GM23338 (cell line): ENCODE results near the gene SEMA6D. TPM values are rescaled to one million over a fixed set of nuclear protein-coding genes. Genes with fewer than 3 reads are reported as not detected.
A peak's percentile ranks its signal among the peaks of the same experiment; 100 is the strongest.

ENCODE experiments used
- ATAC-seq: fragments of 200-7000 bp; cut with Tn5 transposase; 3 replicates; pipeline ENCODE4 v1.9.1; 2020
- DNase-seq: peaks from one replicate; pipeline ENCODE4 v3.0.0-alpha.2; 2015; ENCODE audit warnings: low spot score
- H2AFZ ChIP-seq: fragments of 200-600 bp; sonication (generic); 2 replicates; pipeline ENCODE4 v1.8.0; 2016; ENCODE audit warnings: antibody characterized with exemption, mild to moderate bottlenecking, moderate library complexity
- H3F3A ChIP-seq: fragments of 200-600 bp; sonication (generic); replicated peaks from 2 replicates; pipeline ENCODE4 v1.8.0; 2017; ENCODE audit warnings: antibody characterized with exemption, mixed run types, low read depth
- H3K27ac ChIP-seq: fragments of 200-600 bp; sonication (generic); 2 replicates; pipeline ENCODE4 v1.6.1; 2016; ENCODE audit warnings: low read depth
- H3K27me3 ChIP-seq: fragments of 200-600 bp; sonication (generic); 2 replicates; pipeline ENCODE4 v1.8.0; 2016; ENCODE audit warnings: mild to moderate bottlenecking, mixed run types, moderate library complexity; ENCODE audit not compliant: insufficient read depth
- H3K36me3 ChIP-seq: fragments of 200-600 bp; sonication (generic); 2 replicates; pipeline ENCODE4 v1.8.0; 2016; ENCODE audit warnings: mild to moderate bottlenecking; ENCODE audit not compliant: insufficient read depth
- H3K4me1 ChIP-seq: fragments of 200-600 bp; sonication (generic); 2 replicates; pipeline ENCODE4 v1.8.0; 2016; ENCODE audit warnings: mild to moderate bottlenecking, moderate library complexity; ENCODE audit not compliant: insufficient read depth
- H3K4me2 ChIP-seq: fragments of 200-600 bp; sonication (generic); 2 replicates; pipeline ENCODE4 v1.7.1; 2017; ENCODE audit warnings: mixed run types
- H3K4me3 ChIP-seq: fragments of 200-600 bp; sonication (generic); 2 replicates; pipeline ENCODE4 v1.6.1; 2016; ENCODE audit warnings: mixed run types
- H3K79me2 ChIP-seq: fragments of 200-600 bp; sonication (generic); replicated peaks from 2 replicates; pipeline ENCODE4 v1.8.0; 2017; ENCODE audit warnings: mild to moderate bottlenecking; ENCODE audit not compliant: insufficient read depth
- H3K9me2 ChIP-seq: fragments of 200-600 bp; sonication (generic); 2 replicates; pipeline ENCODE4 v1.8.0; 2017; ENCODE audit not compliant: insufficient read depth
- H4K20me1 ChIP-seq: fragments of 200-600 bp; sonication (generic); replicated peaks from 2 replicates; pipeline ENCODE4 v1.8.0; 2017; ENCODE audit warnings: mild to moderate bottlenecking; ENCODE audit not compliant: insufficient read depth
- H3K27ac Mint-ChIP-seq: 2 replicates; pipeline ENCODE4 v1.8.0; 2020; ENCODE audit warnings: inconsistent platforms, mild to moderate bottlenecking, moderate library complexity, mixed read lengths
- H3K27me3 Mint-ChIP-seq: 3 replicates; pipeline ENCODE4 v1.8.0; 2022; ENCODE audit warnings: low read depth, mild to moderate bottlenecking, moderate library complexity, mixed read lengths, inconsistent platforms; ENCODE audit not compliant: insufficient read depth, poor library complexity
- H3K36me3 Mint-ChIP-seq: 3 replicates; pipeline ENCODE4 v1.8.0; 2021; ENCODE audit warnings: low read depth, mild to moderate bottlenecking, inconsistent platforms, moderate library complexity, mixed read lengths
- H3K4me1 Mint-ChIP-seq: 3 replicates; pipeline ENCODE4 v1.8.0; 2020; ENCODE audit warnings: mild to moderate bottlenecking, inconsistent platforms, mixed read lengths
- H3K4me3 Mint-ChIP-seq: 3 replicates; pipeline ENCODE4 v1.8.0; 2021; ENCODE audit warnings: moderate library complexity, mild to moderate bottlenecking, inconsistent platforms, mixed read lengths
- H3K9me3 Mint-ChIP-seq: 3 replicates; pipeline ENCODE4 v1.8.0; 2020; ENCODE audit warnings: moderate library complexity, mild to moderate bottlenecking, inconsistent platforms, mixed read lengths
- CREB1 ChIP-seq: fragments of 250-450 bp; sonication (Bioruptor Pico); IDR thresholded peaks from 2 replicates; pipeline ENCODE4 v1.5.0; 2020; ENCODE audit warnings: low read depth, mild to moderate bottlenecking, moderate library complexity
- CTCF ChIP-seq, 2 experiments: fragments of 200-600 bp in 1 of 2; sonication (generic) in 1 of 2; conservative IDR thresholded peaks; 2 replicates each; pipeline versions ENCODE4 v1.5.1 to v1.6.1; 2016 to 2017; ENCODE audit warnings: antibody characterized with exemption in 2 of 2, low read depth in 2 of 2, mild to moderate bottlenecking in 2 of 2, moderate library complexity in 1 of 2
- ETS1 ChIP-seq: IDR thresholded peaks from 2 replicates; pipeline ENCODE4 v1.6.1; 2016; ENCODE audit warnings: antibody characterized with exemption
- EZH2 ChIP-seq: fragments of 200-600 bp; sonication (generic); IDR thresholded peaks from one replicate; pipeline ENCODE4 v1.8.0; 2017; ENCODE audit warnings: antibody characterized with exemption, mild to moderate bottlenecking, low read depth; ENCODE audit not compliant: unreplicated experiment
- EZH2phosphoT487 ChIP-seq: fragments of 200-600 bp; sonication (generic); IDR thresholded peaks from one replicate; pipeline ENCODE4 v1.8.1; 2018; ENCODE audit warnings: antibody characterized with exemption; ENCODE audit not compliant: unreplicated experiment
- NANOG ChIP-seq: IDR thresholded peaks from 2 replicates; pipeline ENCODE4 v1.6.1; 2016; ENCODE audit warnings: antibody characterized with exemption, borderline replicate concordance
- POLR2AphosphoS5 ChIP-seq: IDR thresholded peaks from 2 replicates; pipeline ENCODE4 v1.6.1; 2016; ENCODE audit warnings: antibody characterized with exemption, low read depth
- STAT1 ChIP-seq: IDR thresholded peaks from one replicate; pipeline ENCODE4 v1.6.1; 2016; ENCODE audit warnings: antibody characterized with exemption; ENCODE audit not compliant: unreplicated experiment
- ZNF114 ChIP-seq: fragments of 250-450 bp; sonication (Bioruptor Pico); IDR thresholded peaks from 2 replicates; pipeline ENCODE4 v1.5.0; 2020; ENCODE audit warnings: mild to moderate bottlenecking, moderate library complexity
- ZNF331 ChIP-seq: fragments of 250-450 bp; sonication (Bioruptor Pico); IDR thresholded peaks from 2 replicates; pipeline ENCODE4 v1.5.0; 2020; ENCODE audit warnings: low read depth, mild to moderate bottlenecking, moderate library complexity
- polyA plus RNA-seq: library from polyadenylated mRNA; unstranded; fragments of >200 nt; fragmentation: Nextera tagmentation; extraction: Ambion mirVana; gene quantifications from 2 replicates; pipeline ENCODE4 v1.2.1, GENCODE V29; 2016
- total RNA-seq: library from RNA; depleted of rRNA; stranded (reverse); fragments of >200 nt; shearing (Covaris generic); gene quantifications from 2 replicates; pipeline ENCODE4 v1.2.3, GENCODE V29; 2014

Gene SEMA6D
- total and polyA plus RNA-seq, 2 experiments from 2014 or later, result 0.37 to 0.97 TPM

- H3K4me2 ChIP-seq, result peak overlapping the region; percentile 94
- H3K4me1 Mint-ChIP-seq, result peaks cover 43% of the 10 kb centered on the region
- peaks cover 39% of the 10 kb centered on the region for H3K27me3 Mint-ChIP-seq
- H3K4me3 ChIP-seq, result peak overlapping the region; percentile 80
- ATAC-seq (peak; percentile 10), DNase-seq (peak; percentile 40)
- H3K27ac Mint-ChIP-seq, result no peak overlapping the region
- no peaks in the 10 kb centered on the region for H3F3A ChIP-seq
- H2AFZ ChIP-seq, result peak overlapping the region; percentile 95
- H3K4me1 ChIP-seq, result peaks cover 48% of the 10 kb centered on the region
- no peaks in the 10 kb centered on the region for H3K36me3 ChIP-seq
- no peaks in the 10 kb centered on the region for H3K9me2 ChIP-seq
- no peaks in the 10 kb centered on the region for H3K9me3 Mint-ChIP-seq
- no peak overlapping the region for H3K27ac ChIP-seq
- TF ChIP-seq ZNF331 (CRISPR knock-in tag), result no peak
- no peak for TF ChIP-seq STAT1
- TF ChIP-seq CTCF (conservative IDR thresholded peaks at IDR 0.05; ENCODE audit: low read depth in 2 of 2), result no peak
- no peak for TF ChIP-seq CREB1
- TF ChIP-seq POLR2AphosphoS5, result no peak
- TF ChIP-seq ETS1, result no peak
- no peak for TF ChIP-seq ZNF114 (CRISPR knock-in tag)
- TF ChIP-seq NANOG, result no peak
- TF ChIP-seq EZH2phosphoT487, result no peak
- no peak for TF ChIP-seq EZH2
- no peaks in the 10 kb centered on the region for H3K79me2 ChIP-seq
- H3K4me3 Mint-ChIP-seq, result peak overlapping the region; percentile 87
- H3K36me3 Mint-ChIP-seq, result no peaks in the 10 kb centered on the region
- H3K27me3 ChIP-seq, result peaks cover 56% of the 10 kb centered on the region
- 0 out of 2 replicates have a peak, but pooled peaks cover 4% of the 10 kb centered on the region for H4K20me1 ChIP-seq
Observed at GRCh38 chr15:47718497-47719437, 1.5 kb downstream of the SEMA6D start.

- H3K4me3 Mint-ChIP-seq, result peak overlapping the region; percentile 87
- no peaks in the 10 kb centered on the region for H3K36me3 Mint-ChIP-seq
- DNase-seq (no peak), ATAC-seq (no peak)
- H3K27ac Mint-ChIP-seq, result no peak overlapping the region
- H3K4me2 ChIP-seq, result peak overlapping the region; percentile 94; the same call in 1 of the 2 replicates
- H3K36me3 ChIP-seq, result no peaks in the 10 kb centered on the region
- no peaks in the 10 kb centered on the region for H3K79me2 ChIP-seq
- peaks cover 43% of the 10 kb centered on the region for H3K4me1 Mint-ChIP-seq
- H3K27me3 Mint-ChIP-seq, result peaks cover 39% of the 10 kb centered on the region
- H3K9me3 Mint-ChIP-seq, result no peaks in the 10 kb centered on the region
- peaks cover 56% of the 10 kb centered on the region for H3K27me3 ChIP-seq
- 0 out of 2 replicates have a peak, but pooled peaks cover 4% of the 10 kb centered on the region for H4K20me1 ChIP-seq
- H3F3A ChIP-seq, result no peaks in the 10 kb centered on the region
- peak overlapping the region; percentile 80; the same call in 1 of the 2 replicates for H3K4me3 ChIP-seq
- H3K4me1 ChIP-seq, result peaks cover 46% of the 10 kb centered on the region
- H3K27ac ChIP-seq, result no peak overlapping the region
- no peaks in the 10 kb centered on the region for H3K9me2 ChIP-seq
- no peak overlapping the region for H2AFZ ChIP-seq
- no peak for TF ChIP-seq CTCF (conservative IDR thresholded peaks at IDR 0.05; ENCODE audit: low read depth in 2 of 2)
- no peak for TF ChIP-seq POLR2AphosphoS5
- no peak for TF ChIP-seq EZH2
- TF ChIP-seq EZH2phosphoT487, result no peak
- no peak for TF ChIP-seq NANOG
Observed at GRCh38 chr15:47719730-47720129, 2.4 kb downstream of the SEMA6D start.
